ENCODE data around the gene DCLRE1A.

DCLRE1A gene

GRCh38 chr10:113895018-113895417, 41.1 kb upstream of the DCLRE1A start:
- no peak overlapping the region for H3K4me2 ChIP-seq (ENCODE audit: low read length)
- no peaks in the 10 kb centered on the region for H3K27me3 ChIP-seq (ENCODE audit: low read depth, low read length)
- no peak overlapping the region for H3K9ac ChIP-seq (ENCODE audit: low read length)
- H3K4me3 ChIP-seq (ENCODE audit: low read length): no peak overlapping the region
- no peak overlapping the region for H3K27ac ChIP-seq (ENCODE audit: low read length)
- TF ChIP-seq EZH2phosphoT487 (IDR thresholded peaks at IDR 0.05; ENCODE audit: low read depth) (no peak), CTCF (IDR thresholded peaks at IDR 0.05; ENCODE audit: low read depth, low read length) (no peak)
- no peaks in the 10 kb centered on the region for H3K79me2 ChIP-seq (ENCODE audit: low read length)
- no peaks in the 10 kb centered on the region for H3K4me1 ChIP-seq (ENCODE audit: low read length)
- no peak overlapping the region for H2AFZ ChIP-seq (ENCODE audit: low read depth, low read length)
- no peaks in the 10 kb centered on the region for H4K20me1 ChIP-seq (ENCODE audit: insufficient read depth, low read length)
- H3K36me3 ChIP-seq (replicated peaks; ENCODE audit: low read depth, low read length): peaks cover 4% of the 10 kb centered on the region
- no peaks in the 10 kb centered on the region for H3K9me3 ChIP-seq (ENCODE audit: insufficient read depth, low read length)

GRCh38 chr10:113894581-113894980, 40.7 kb upstream of the DCLRE1A start:
- TF ChIP-seq CTCF (IDR thresholded peaks at IDR 0.05; ENCODE audit: low read depth, low read length) (no peak), EZH2phosphoT487 (IDR thresholded peaks at IDR 0.05; ENCODE audit: low read depth) (no peak)
- no peak overlapping the region for H3K4me3 ChIP-seq (ENCODE audit: low read length)
- H3K9ac ChIP-seq (ENCODE audit: low read length): no peak overlapping the region
- H3K9me3 ChIP-seq (ENCODE audit: insufficient read depth, low read length): no peaks in the 10 kb centered on the region
- H2AFZ ChIP-seq (ENCODE audit: low read depth, low read length): no peak overlapping the region
- no peaks in the 10 kb centered on the region for H3K27me3 ChIP-seq (ENCODE audit: low read depth, low read length)
- no peaks in the 10 kb centered on the region for H3K4me1 ChIP-seq (ENCODE audit: low read length)
- H3K79me2 ChIP-seq (ENCODE audit: low read length): no peaks in the 10 kb centered on the region
- H3K4me2 ChIP-seq (ENCODE audit: low read length): no peak overlapping the region
- H4K20me1 ChIP-seq (ENCODE audit: insufficient read depth, low read length): no peaks in the 10 kb centered on the region
- H3K36me3 ChIP-seq (replicated peaks; ENCODE audit: low read depth, low read length): peaks cover 8% of the 10 kb centered on the region
- H3K27ac ChIP-seq (ENCODE audit: low read length): no peak overlapping the region

GRCh38 chr10:113893570-113893969, 39.7 kb upstream of the DCLRE1A start:
- Histone ChIP-seq H2AFZ (ENCODE audit: low read depth, low read length) (no peak overlapping the region), H4K20me1 (ENCODE audit: insufficient read depth, low read length) (no peaks in the 10 kb centered on the region), H3K4me2 (ENCODE audit: low read length) (no peak overlapping the region), H3K27ac (ENCODE audit: low read length) (no peak overlapping the region), H3K9me3 (ENCODE audit: insufficient read depth, low read length) (no peaks in the 10 kb centered on the region), H3K4me3 (ENCODE audit: low read length) (no peak overlapping the region), H3K79me2 (ENCODE audit: low read length) (no peaks in the 10 kb centered on the region), H3K27me3 (ENCODE audit: low read depth, low read length) (no peaks in the 10 kb centered on the region), H3K36me3 (replicated peaks; ENCODE audit: low read depth, low read length) (peaks cover 9% of the 10 kb centered on the region), H3K4me1 (ENCODE audit: low read length) (no peaks in the 10 kb centered on the region), H3K9ac (ENCODE audit: low read length) (no peak overlapping the region)
- TF ChIP-seq EZH2phosphoT487 (IDR thresholded peaks at IDR 0.05; ENCODE audit: low read depth) (no peak), CTCF (IDR thresholded peaks at IDR 0.05; ENCODE audit: low read depth, low read length) (no peak)

- Histone ChIP-seq H3K36me3 (replicated peaks; ENCODE audit: low read depth, low read length) (peaks cover 13% of the 10 kb centered on the region), H3K9me3 (ENCODE audit: insufficient read depth, low read length) (no peaks in the 10 kb centered on the region), H3K9ac (ENCODE audit: low read length) (no peak overlapping the region), H3K4me3 (ENCODE audit: low read length) (no peak overlapping the region), H4K20me1 (ENCODE audit: insufficient read depth, low read length) (no peaks in the 10 kb centered on the region), H3K27ac (ENCODE audit: low read length) (no peak overlapping the region), H3K4me1 (ENCODE audit: low read length) (no peaks in the 10 kb centered on the region), H3K4me2 (ENCODE audit: low read length) (no peak overlapping the region), H2AFZ (ENCODE audit: low read depth, low read length) (no peak overlapping the region), H3K79me2 (ENCODE audit: low read length) (no peaks in the 10 kb centered on the region), H3K27me3 (ENCODE audit: low read depth, low read length) (no peaks in the 10 kb centered on the region)
- TF ChIP-seq EZH2phosphoT487 (IDR thresholded peaks at IDR 0.05; ENCODE audit: low read depth) (no peak), CTCF (IDR thresholded peaks at IDR 0.05; ENCODE audit: low read depth, low read length) (no peak)
These were observed 37.6 kb upstream of the DCLRE1A start for GRCh38 chr10:113891476-113891875.

Data from OCI-LY3 (cell line).